ENCODE measurements around the gene ADGRD1. TPM values are rescaled to one million over a fixed set of nuclear protein-coding genes. Genes with fewer than 3 reads are reported as not detected.

The ADGRD1 gene
- total and polyA plus RNA-seq, 2 of the 8 experiments (the other 6 are each of a cell fraction or from before 2014, with no cell fraction given), result 0.36 to 0.48 TPM

GRCh38 chr12:131049002-131049401, 95.3 kb downstream of the ADGRD1 start:
- Histone ChIP-seq H2BK15ac (ENCODE audit: low read length) (no peak overlapping the region), H3K4me2 (ENCODE audit: insufficient read depth in 1 of 2, low read depth in 2 of 2, low read length in 2 of 2) (no peak overlapping the region), H4K5ac (ENCODE audit: insufficient read length, low read depth, low read length) (no peak overlapping the region), H2BK120ac (replicated peaks; ENCODE audit: low read depth, low read length) (no peak overlapping the region), H3K23me2 (ENCODE audit: low read depth, low read length) (no peaks in the 10 kb centered on the region), H3K56ac (replicated peaks; ENCODE audit: insufficient read length, low read depth, low read length) (no peak overlapping the region), H3K14ac (ENCODE audit: insufficient read length) (no peak overlapping the region), H4K8ac (ENCODE audit: extremely low read depth, insufficient read depth, low read length) (no peak overlapping the region), H2BK12ac (ENCODE audit: low read depth, low read length) (no peak overlapping the region), H3K4ac (replicated peaks; ENCODE audit: insufficient read length, low read depth, low read length) (no peak overlapping the region), H2BK5ac (ENCODE audit: low read depth, low read length) (no peak overlapping the region), H3K79me1 (ENCODE audit: low read depth, low read length) (no peaks in the 10 kb centered on the region), H3K79me2 (ENCODE audit: control insufficient read depth in 1 of 2, insufficient read depth in 2 of 2, low read length in 2 of 2) (no peaks in the 10 kb centered on the region), H3K36me3 (ENCODE audit: control insufficient read depth in 2 of 4, insufficient read depth in 4 of 4, low read length in 3 of 4) (no peaks in the 10 kb centered on the region), H2BK20ac (ENCODE audit: low read length) (no peak overlapping the region), H3K4me1 (replicated peaks in 1 of 4; ENCODE audit: control insufficient read depth in 3 of 4, insufficient read depth in 4 of 4, low read length in 3 of 4) (no peaks in the 10 kb centered on the region), H3K27ac (ENCODE audit: low read depth, low read length) (no peak overlapping the region), H3K9me3 (ENCODE audit: insufficient read depth in 2 of 2, low read depth in 1 of 2, low read length in 1 of 2) (no peaks in the 10 kb centered on the region), H4K91ac (replicated peaks; ENCODE audit: insufficient read length, low read length) (no peak overlapping the region), H2AK5ac (ENCODE audit: low read depth, low read length) (no peak overlapping the region), H3K9ac (replicated peaks in 1 of 4; ENCODE audit: extremely low read depth in 1 of 4, low read depth in 3 of 4, low read length in 3 of 4) (no peak overlapping the region), H3K27me3 (replicated peaks in 1 of 4; ENCODE audit: control insufficient read depth in 3 of 4, extremely low read depth in 1 of 4, insufficient read depth in 3 of 4, low read length in 3 of 4) (no peaks in the 10 kb centered on the region), H3K18ac (ENCODE audit: extremely low read depth, low read length) (no peak overlapping the region), H3K4me3 (ENCODE audit: extremely low read depth in 1 of 4, insufficient read depth in 2 of 4, low read depth in 3 of 4, low read length in 4 of 4) (no peak overlapping the region), H4K20me1 (replicated peaks in 1 of 2; ENCODE audit: control insufficient read depth in 1 of 2, insufficient read depth in 2 of 2, low read length in 2 of 2) (no peaks in the 10 kb centered on the region), H2AFZ (ENCODE audit: low read length) (no peak overlapping the region), H3K23ac (ENCODE audit: insufficient read length) (no peak overlapping the region)
- TF ChIP-seq RBBP5 (IDR thresholded peaks at IDR 0.05; ENCODE audit: borderline replicate concordance, low read depth, low read length), result no peak
- TF ChIP-seq CTBP2 (IDR thresholded peaks at IDR 0.05; ENCODE audit: borderline replicate concordance, insufficient read depth, insufficient read length, low read length), result no peak
- TF ChIP-seq TAF7 (optimal IDR thresholded peaks at IDR 0.05; ENCODE audit: borderline replicate concordance, low read depth, low read length), result no peak
- TF ChIP-seq CBX5 (IDR thresholded peaks at IDR 0.05; ENCODE audit: low read depth, low read length), result no peak
- TF ChIP-seq GABPA (IDR thresholded peaks at IDR 0.05; ENCODE audit: borderline replicate concordance, insufficient read depth, low read length), result no peak
- TF ChIP-seq TAF1 (IDR thresholded peaks at IDR 0.05; ENCODE audit: low read depth, low read length), result no peak
- TF ChIP-seq POLR2A (IDR thresholded peaks at IDR 0.05; ENCODE audit: control extremely low read depth in 1 of 2, low read depth in 2 of 2, low read length in 2 of 2), result no peak
- DNase-seq (ENCODE audit: low read depth in 1 of 2, low spot score in 2 of 2), result no peak
- CTCF ChIA-PET (ENCODE audit: partially characterized antibody), result interaction anchor here (1.4 kb wide), 1 partner anchor 20 kb away, joined by 4 read pairs; no protein-coding TSS in a partner anchor
- WGBS, 2 experiments (ENCODE audit: extremely low coverage in 1 of 2, insufficient coverage in 1 of 2, insufficient read length in 1 of 2, insufficient replicate concordance in 2 of 2, low coverage in 1 of 2, low lambda C conversion rate in 2 of 2, missing lambda C conversion rate in 1 of 2), result 81 to 100% methylated on average over 1 to 11 of the region's 11 CpGs
- POLR2A ChIA-PET (ENCODE audit: partially characterized antibody), result no interaction called here
- no peak for FAIRE-seq

Data from H1 (cell line).